SK-N-SH (cell line): Measurements from ENCODE around the gene CYP46A1.

Source experiments
- SIN3A ChIP-seq: IDR thresholded peaks from 2 replicates; pipeline ENCODE4 v1.6.1; 2012; ENCODE audit warnings: low read depth, mild to moderate bottlenecking, low read length, moderate library complexity, borderline replicate concordance
- TF ChIP-seq, protein P1 (sequence below): fragments of 200-600 bp; sonication (generic); IDR thresholded peaks from 2 replicates; pipeline ENCODE4 v1.6.1; 2017; ENCODE audit warnings: antibody characterized with exemption, mild to moderate bottlenecking, moderate library complexity
- TF ChIP-seq, protein P2 (sequence below): IDR thresholded peaks from 2 replicates; pipeline ENCODE4 v1.6.1; 2012; ENCODE audit warnings: mild to moderate bottlenecking, low read depth, low read length, moderate library complexity

DNA sequence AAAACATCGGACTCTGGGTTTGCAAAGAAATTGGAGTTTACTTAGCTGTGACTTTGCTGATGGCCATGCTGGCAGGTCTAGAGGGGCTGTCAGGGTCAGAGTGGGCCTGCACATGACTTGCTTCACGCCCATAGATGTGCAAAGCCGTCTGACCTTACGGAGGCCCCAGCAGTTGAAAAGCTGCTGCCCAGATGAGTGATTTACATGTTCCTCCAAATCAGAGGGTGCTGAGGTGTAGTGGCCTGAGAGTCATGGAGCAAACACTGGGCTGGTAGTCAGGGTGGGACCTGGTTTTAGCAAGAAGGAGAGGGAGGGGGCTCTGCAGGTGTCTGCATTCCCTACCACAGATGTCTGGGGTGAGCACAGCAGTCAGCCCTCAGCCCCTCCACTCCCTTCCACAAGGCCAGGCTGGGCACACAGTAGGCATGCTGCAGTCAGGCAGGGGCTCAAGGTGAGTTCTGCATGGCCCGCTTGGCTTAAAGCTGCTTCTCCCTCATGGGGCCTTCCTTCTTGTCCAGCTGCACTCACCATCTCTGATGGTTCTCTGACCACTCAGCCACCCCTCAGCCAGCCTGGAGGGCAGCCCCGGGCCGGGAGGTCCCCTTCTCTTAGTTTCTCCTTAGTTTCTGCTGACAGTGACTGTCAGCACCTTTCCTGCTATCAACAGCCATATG lies 74.9 kb downstream of the CYP46A1 start:
- TF ChIP-seq, protein P1, sequence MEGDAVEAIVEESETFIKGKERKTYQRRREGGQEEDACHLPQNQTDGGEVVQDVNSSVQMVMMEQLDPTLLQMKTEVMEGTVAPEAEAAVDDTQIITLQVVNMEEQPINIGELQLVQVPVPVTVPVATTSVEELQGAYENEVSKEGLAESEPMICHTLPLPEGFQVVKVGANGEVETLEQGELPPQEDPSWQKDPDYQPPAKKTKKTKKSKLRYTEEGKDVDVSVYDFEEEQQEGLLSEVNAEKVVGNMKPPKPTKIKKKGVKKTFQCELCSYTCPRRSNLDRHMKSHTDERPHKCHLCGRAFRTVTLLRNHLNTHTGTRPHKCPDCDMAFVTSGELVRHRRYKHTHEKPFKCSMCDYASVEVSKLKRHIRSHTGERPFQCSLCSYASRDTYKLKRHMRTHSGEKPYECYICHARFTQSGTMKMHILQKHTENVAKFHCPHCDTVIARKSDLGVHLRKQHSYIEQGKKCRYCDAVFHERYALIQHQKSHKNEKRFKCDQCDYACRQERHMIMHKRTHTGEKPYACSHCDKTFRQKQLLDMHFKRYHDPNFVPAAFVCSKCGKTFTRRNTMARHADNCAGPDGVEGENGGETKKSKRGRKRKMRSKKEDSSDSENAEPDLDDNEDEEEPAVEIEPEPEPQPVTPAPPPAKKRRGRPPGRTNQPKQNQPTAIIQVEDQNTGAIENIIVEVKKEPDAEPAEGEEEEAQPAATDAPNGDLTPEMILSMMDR, result no peak
- no peak for TF ChIP-seq SIN3A
- TF ChIP-seq, protein P2, sequence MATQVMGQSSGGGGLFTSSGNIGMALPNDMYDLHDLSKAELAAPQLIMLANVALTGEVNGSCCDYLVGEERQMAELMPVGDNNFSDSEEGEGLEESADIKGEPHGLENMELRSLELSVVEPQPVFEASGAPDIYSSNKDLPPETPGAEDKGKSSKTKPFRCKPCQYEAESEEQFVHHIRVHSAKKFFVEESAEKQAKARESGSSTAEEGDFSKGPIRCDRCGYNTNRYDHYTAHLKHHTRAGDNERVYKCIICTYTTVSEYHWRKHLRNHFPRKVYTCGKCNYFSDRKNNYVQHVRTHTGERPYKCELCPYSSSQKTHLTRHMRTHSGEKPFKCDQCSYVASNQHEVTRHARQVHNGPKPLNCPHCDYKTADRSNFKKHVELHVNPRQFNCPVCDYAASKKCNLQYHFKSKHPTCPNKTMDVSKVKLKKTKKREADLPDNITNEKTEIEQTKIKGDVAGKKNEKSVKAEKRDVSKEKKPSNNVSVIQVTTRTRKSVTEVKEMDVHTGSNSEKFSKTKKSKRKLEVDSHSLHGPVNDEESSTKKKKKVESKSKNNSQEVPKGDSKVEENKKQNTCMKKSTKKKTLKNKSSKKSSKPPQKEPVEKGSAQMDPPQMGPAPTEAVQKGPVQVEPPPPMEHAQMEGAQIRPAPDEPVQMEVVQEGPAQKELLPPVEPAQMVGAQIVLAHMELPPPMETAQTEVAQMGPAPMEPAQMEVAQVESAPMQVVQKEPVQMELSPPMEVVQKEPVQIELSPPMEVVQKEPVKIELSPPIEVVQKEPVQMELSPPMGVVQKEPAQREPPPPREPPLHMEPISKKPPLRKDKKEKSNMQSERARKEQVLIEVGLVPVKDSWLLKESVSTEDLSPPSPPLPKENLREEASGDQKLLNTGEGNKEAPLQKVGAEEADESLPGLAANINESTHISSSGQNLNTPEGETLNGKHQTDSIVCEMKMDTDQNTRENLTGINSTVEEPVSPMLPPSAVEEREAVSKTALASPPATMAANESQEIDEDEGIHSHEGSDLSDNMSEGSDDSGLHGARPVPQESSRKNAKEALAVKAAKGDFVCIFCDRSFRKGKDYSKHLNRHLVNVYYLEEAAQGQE, result no peak
